ENCODE data around the gene TRAPPC12.

DNA sequence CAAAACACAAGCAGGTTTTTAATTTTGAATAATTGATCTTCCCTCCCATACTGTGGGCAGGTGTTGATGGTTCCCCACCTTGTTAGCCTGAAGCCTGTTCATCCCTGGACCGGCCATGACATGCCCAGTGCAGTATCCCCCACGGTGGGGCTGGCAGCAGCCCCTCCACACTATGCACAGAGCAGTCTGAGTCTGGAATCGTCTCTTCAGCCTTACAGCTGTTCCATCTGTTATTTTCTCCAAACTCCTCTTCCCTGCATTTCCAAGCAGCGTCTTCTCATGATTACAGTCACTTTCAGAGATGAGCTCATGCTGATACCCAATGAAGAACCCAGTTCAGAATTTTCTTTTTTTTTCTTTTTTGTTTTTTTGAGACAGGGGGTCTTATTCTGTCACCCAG, 71.7 kb downstream of the TRAPPC12 start:
- TF ChIP-seq, protein P1, sequence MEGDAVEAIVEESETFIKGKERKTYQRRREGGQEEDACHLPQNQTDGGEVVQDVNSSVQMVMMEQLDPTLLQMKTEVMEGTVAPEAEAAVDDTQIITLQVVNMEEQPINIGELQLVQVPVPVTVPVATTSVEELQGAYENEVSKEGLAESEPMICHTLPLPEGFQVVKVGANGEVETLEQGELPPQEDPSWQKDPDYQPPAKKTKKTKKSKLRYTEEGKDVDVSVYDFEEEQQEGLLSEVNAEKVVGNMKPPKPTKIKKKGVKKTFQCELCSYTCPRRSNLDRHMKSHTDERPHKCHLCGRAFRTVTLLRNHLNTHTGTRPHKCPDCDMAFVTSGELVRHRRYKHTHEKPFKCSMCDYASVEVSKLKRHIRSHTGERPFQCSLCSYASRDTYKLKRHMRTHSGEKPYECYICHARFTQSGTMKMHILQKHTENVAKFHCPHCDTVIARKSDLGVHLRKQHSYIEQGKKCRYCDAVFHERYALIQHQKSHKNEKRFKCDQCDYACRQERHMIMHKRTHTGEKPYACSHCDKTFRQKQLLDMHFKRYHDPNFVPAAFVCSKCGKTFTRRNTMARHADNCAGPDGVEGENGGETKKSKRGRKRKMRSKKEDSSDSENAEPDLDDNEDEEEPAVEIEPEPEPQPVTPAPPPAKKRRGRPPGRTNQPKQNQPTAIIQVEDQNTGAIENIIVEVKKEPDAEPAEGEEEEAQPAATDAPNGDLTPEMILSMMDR (IDR thresholded peaks at IDR 0.05; ENCODE audit: insufficient read depth, low read length, poor library complexity, severe bottlenecking) = no peak
- TF ChIP-seq EZH2phosphoT487 (conservative IDR thresholded peaks at IDR 0.05; ENCODE audit: low read length) = no peak

All from SU-DHL-6 (cell line).